Activated CD4-positive, alpha-beta T cell treated with anti-CD3 and anti-CD28 coated beads for 36 hours (primary cell): ENCODE data around the gene EXOC3. TPM values are rescaled to one million over a fixed set of nuclear protein-coding genes. Genes with fewer than 3 reads are reported as not detected.
"Not testable (repeated sequence)": the region's sequence is repeated elsewhere in the genome, so short reads cannot be mapped to it uniquely, and the experiment has no call there.

Experiments used
- ATAC-seq: fragments of 200-7000 bp; cut with Tn5 transposase; one replicate; pipeline ENCODE4 v1.10.0; 2021; ENCODE audit warnings: mild to moderate bottlenecking, moderate library complexity
- CTCF ChIA-PET: fragments of 350-600 bp; sonication (Branson Sonifier 250); formaldehyde crosslinking; loops from one replicate; lab custom pipeline; 2021; ENCODE audit warnings: antibody characterized with exemption; lab: Charles Lee
- POLR2A ChIA-PET: fragments of 350-600 bp; sonication (Branson Sonifier 250); formaldehyde crosslinking; loops from one replicate; lab custom pipeline; 2021; ENCODE audit warnings: antibody characterized with exemption, inconsistent platforms; lab: Charles Lee
- DNase-seq: peaks from one replicate; pipeline ENCODE4 v3.0.0-alpha.2; 2020
- H3K27ac Mint-ChIP-seq: one replicate; pipeline ENCODE4 v1.8.0; 2021; ENCODE audit warnings: mixed read lengths
- H3K27me3 Mint-ChIP-seq: one replicate; pipeline ENCODE4 v1.8.0; 2021; ENCODE audit warnings: mixed read lengths
- H3K36me3 Mint-ChIP-seq: one replicate; pipeline ENCODE4 v1.8.0; 2021; ENCODE audit warnings: low read depth, mixed read lengths
- H3K4me1 Mint-ChIP-seq: one replicate; pipeline ENCODE4 v1.8.0; 2021; ENCODE audit warnings: mixed read lengths
- H3K4me3 Mint-ChIP-seq: one replicate; pipeline ENCODE4 v1.8.0; 2021; ENCODE audit warnings: mild to moderate bottlenecking, moderate library complexity, mixed read lengths
- H3K9me3 Mint-ChIP-seq: one replicate; pipeline ENCODE4 v1.8.0; 2021; ENCODE audit warnings: low read depth, mixed read lengths
- intact Hi-C, 2 experiments: fragments of 100-400 bp; cut with DNase I in 1 of 2; cut with micrococcal nuclease in 1 of 2; formaldehyde crosslinking; loops; one replicate each; pipeline versions ENCODE4 v1.14.2 to v1.15.1; 2022 to 2024; cut with DNase I, micrococcal nuclease
- total RNA-seq, 2 experiments: library from RNA; stranded (reverse); gene quantifications; one replicate each; pipeline ENCODE4 v1.2.3, GENCODE V29; 2021

Gene EXOC3
- total RNA-seq, 2 experiments from 2014 or later: 49.7 to 62.7 TPM

- CTCF ChIA-PET: interaction anchor here (0.6 kb wide), 1 partner anchor 98 kb away, joined by 3 read pairs; no protein-coding TSS in a partner anchor
- H3K27ac Mint-ChIP-seq: no peak overlapping the region
- ATAC-seq: no peak
- H3K9me3 Mint-ChIP-seq: no peaks in the 10 kb centered on the region
- H3K4me1 Mint-ChIP-seq: no peaks in the 10 kb centered on the region
- DNase-seq: no peak
- H3K4me3 Mint-ChIP-seq: no peak overlapping the region
- intact Hi-C loops: no loop called here
- no peaks in the 10 kb centered on the region for H3K36me3 Mint-ChIP-seq
- POLR2A ChIA-PET: no interaction called here
- H3K27me3 Mint-ChIP-seq: peaks cover 2% of the 10 kb centered on the region
These were observed 56.5 kb downstream of the EXOC3 start for GRCh38 chr5:499233-500209.

- Mint-ChIP-seq H3K9me3 (no peaks in the 10 kb centered on the region), H3K36me3 (no peaks in the 10 kb centered on the region), H3K4me3 (no peak overlapping the region), H3K27ac (no peak overlapping the region), H3K27me3 (peaks cover 2% of the 10 kb centered on the region), H3K4me1 (no peaks in the 10 kb centered on the region)
- intact Hi-C loops: no loop called here
- ChIA-PET CTCF (no interaction called here), POLR2A (no interaction called here)
- ATAC-seq (no peak), DNase-seq (no peak)
These were observed 57.5 kb downstream of the EXOC3 start for GRCh38 chr5:500491-500890.

GRCh38 chr5:501105-501830 lies 58.3 kb downstream of the EXOC3 start:
- peaks cover 2% of the 10 kb centered on the region for H3K27me3 Mint-ChIP-seq
- H3K36me3 Mint-ChIP-seq: no peaks in the 10 kb centered on the region
- no peak for ATAC-seq
- H3K27ac Mint-ChIP-seq: no peak overlapping the region
- intact Hi-C loops: no loop called here
- CTCF ChIA-PET: no interaction called here
- no peak overlapping the region for H3K4me3 Mint-ChIP-seq
- H3K4me1 Mint-ChIP-seq: no peaks in the 10 kb centered on the region
- no peak for DNase-seq
- POLR2A ChIA-PET: no interaction called here
- H3K9me3 Mint-ChIP-seq: no peaks in the 10 kb centered on the region

- Mint-ChIP-seq H3K9me3 (no peaks in the 10 kb centered on the region), H3K4me1 (no peaks in the 10 kb centered on the region), H3K36me3 (no peaks in the 10 kb centered on the region), H3K27me3 (peaks cover 2% of the 10 kb centered on the region), H3K27ac (no peak overlapping the region), H3K4me3 (no peak overlapping the region)
- no peak for DNase-seq
- no peak for ATAC-seq
- intact Hi-C loops: no loop called here
- ChIA-PET CTCF (no interaction called here), POLR2A (no interaction called here)
These were observed 58.8 kb downstream of the EXOC3 start for GRCh38 chr5:501831-502184.

- H3K4me1 Mint-ChIP-seq: no peaks in the 10 kb centered on the region
- no peaks in the 10 kb centered on the region for H3K9me3 Mint-ChIP-seq
- peaks cover 2% of the 10 kb centered on the region for H3K27me3 Mint-ChIP-seq
- intact Hi-C loops: no loop called here
- H3K4me3 Mint-ChIP-seq: no peak overlapping the region
- no peak for ATAC-seq
- no peak overlapping the region for H3K27ac Mint-ChIP-seq
- DNase-seq: no peak
- POLR2A ChIA-PET: no interaction called here
- CTCF ChIA-PET: interaction anchor here (0.6 kb wide), 1 partner anchor 66 kb away, joined by 3 read pairs; no protein-coding TSS in a partner anchor
- H3K36me3 Mint-ChIP-seq: no peaks in the 10 kb centered on the region
These were observed 59.5 kb downstream of the EXOC3 start for GRCh38 chr5:502325-503079.

- no peak for DNase-seq
- no peaks in the 10 kb centered on the region for H3K36me3 Mint-ChIP-seq
- H3K9me3 Mint-ChIP-seq: no peaks in the 10 kb centered on the region
- peaks cover 2% of the 10 kb centered on the region for H3K27me3 Mint-ChIP-seq
- ChIA-PET CTCF (interaction anchor here (0.5 kb wide), 1 partner anchor 110 kb away, joined by 3 read pairs; no protein-coding TSS in a partner anchor), POLR2A (no interaction called here)
- H3K27ac Mint-ChIP-seq: no peak overlapping the region
- intact Hi-C loops: no loop called here
- ATAC-seq: no peak
- H3K4me3 Mint-ChIP-seq: no peak overlapping the region
- H3K4me1 Mint-ChIP-seq: no peaks in the 10 kb centered on the region
These were observed 61.6 kb downstream of the EXOC3 start for GRCh38 chr5:504326-505154.

- Mint-ChIP-seq H3K27ac (no peak overlapping the region), H3K4me1 (no peaks in the 10 kb centered on the region), H3K27me3 (peaks cover 2% of the 10 kb centered on the region), H3K4me3 (no peak overlapping the region), H3K36me3 (no peaks in the 10 kb centered on the region), H3K9me3 (no peaks in the 10 kb centered on the region)
- no peak for DNase-seq
- intact Hi-C loops: no loop called here
- ChIA-PET CTCF (no interaction called here), POLR2A (no interaction called here)
- ATAC-seq: no peak
These were observed 63.1 kb downstream of the EXOC3 start for GRCh38 chr5:505951-506525.

- intact Hi-C loops, H3K27me3 Mint-ChIP-seq, CTCF ChIA-PET, H3K4me1 Mint-ChIP-seq, POLR2A ChIA-PET, H3K36me3 Mint-ChIP-seq, H3K9me3 Mint-ChIP-seq, H3K27ac Mint-ChIP-seq, DNase-seq, H3K4me3 Mint-ChIP-seq, ATAC-seq: not testable (repeated sequence)
These were observed 65.1 kb downstream of the EXOC3 start for GRCh38 chr5:507986-508575.

GRCh38 chr5:509611-510185 lies 66.7 kb downstream of the EXOC3 start:
- ATAC-seq: no peak
- no peak overlapping the region for H3K4me3 Mint-ChIP-seq
- no peak for DNase-seq
- intact Hi-C loops: no loop called here
- H3K9me3 Mint-ChIP-seq: no peaks in the 10 kb centered on the region
- H3K27ac Mint-ChIP-seq: no peak overlapping the region
- peaks cover 2% of the 10 kb centered on the region for H3K27me3 Mint-ChIP-seq
- ChIA-PET POLR2A (no interaction called here), CTCF (interaction anchor here (0.6 kb wide), 2 partner anchors 59 to 193 kb away, joined by 3 read pairs; no protein-coding TSS in a partner anchor)
- no peaks in the 10 kb centered on the region for H3K36me3 Mint-ChIP-seq
- H3K4me1 Mint-ChIP-seq: no peaks in the 10 kb centered on the region

GRCh38 chr5:510521-510920 lies 67.5 kb downstream of the EXOC3 start:
- ATAC-seq (no peak), DNase-seq (no peak)
- POLR2A ChIA-PET: no interaction called here
- no peaks in the 10 kb centered on the region for H3K36me3 Mint-ChIP-seq
- no peaks in the 10 kb centered on the region for H3K9me3 Mint-ChIP-seq
- no peak overlapping the region for H3K4me3 Mint-ChIP-seq
- CTCF ChIA-PET: interaction anchor here (1.0 kb wide), 1 partner anchor 62 kb away, joined by 3 read pairs; no protein-coding TSS in a partner anchor
- no peak overlapping the region for H3K27ac Mint-ChIP-seq
- peaks cover 6% of the 10 kb centered on the region for H3K27me3 Mint-ChIP-seq
- intact Hi-C loops: no loop called here
- no peaks in the 10 kb centered on the region for H3K4me1 Mint-ChIP-seq
